Measurements from ENCODE around the gene CALML5. TPM values are rescaled to one million over a fixed set of nuclear protein-coding genes. Genes with fewer than 3 reads are reported as not detected.

The CALML5 gene
- total RNA-seq, 2 donors from 2014 or later = not detected

DNA sequence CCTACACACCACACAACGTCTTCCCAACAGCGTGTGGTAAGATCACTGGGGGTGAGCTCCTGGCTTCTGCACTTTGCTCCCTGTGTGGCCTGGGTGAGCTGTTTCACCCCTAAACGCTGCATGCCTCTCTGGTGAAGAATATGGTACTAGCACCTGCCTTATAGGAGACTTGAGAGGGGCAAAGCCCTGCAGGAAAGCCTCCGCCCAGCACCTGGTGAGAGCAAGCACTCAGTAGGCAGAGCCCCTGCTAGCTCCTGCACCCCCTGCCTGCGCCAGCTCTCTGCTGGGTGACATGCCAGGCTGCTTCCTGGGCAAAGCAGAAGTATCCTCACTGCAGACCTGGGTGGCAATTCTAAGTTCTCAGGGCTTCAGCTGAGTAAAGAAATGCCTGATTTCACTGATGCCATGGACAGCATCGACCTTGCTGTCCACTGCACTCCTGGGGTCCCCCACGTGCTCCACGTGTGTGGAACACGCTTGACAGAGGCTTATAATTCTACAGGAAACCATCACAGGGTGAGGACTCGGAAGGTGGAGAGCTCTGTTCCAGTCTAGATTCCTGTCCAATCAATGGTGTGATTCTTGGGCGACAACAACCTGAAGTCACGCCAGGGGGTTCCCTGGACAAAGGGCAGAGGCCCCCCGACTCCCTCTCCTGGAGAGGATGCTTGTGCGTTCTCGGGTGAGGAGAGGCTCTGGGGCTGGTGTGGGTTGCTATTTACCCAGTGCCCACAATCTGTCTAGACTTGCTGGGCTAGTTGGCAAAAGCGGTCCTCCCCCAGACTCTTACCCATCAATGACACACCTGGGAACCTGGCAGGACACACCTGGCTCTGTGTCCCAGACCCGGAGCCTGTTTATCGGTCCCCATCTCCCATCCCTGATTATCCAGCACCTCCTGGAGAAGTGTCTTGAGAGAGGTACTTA, 5.0 kb upstream of the CALML5 start:
- ATAC-seq (replicated peaks) = no peak
- no peak overlapping the region for H3K27ac Mint-ChIP-seq
- H3K4me1 Mint-ChIP-seq = no peaks in the 10 kb centered on the region
- H3K36me3 Mint-ChIP-seq (ENCODE audit: low read depth) = no peaks in the 10 kb centered on the region
- H3K4me3 Mint-ChIP-seq = no peak overlapping the region
- peaks cover 18% of the 10 kb centered on the region for H3K27me3 Mint-ChIP-seq
- no peaks in the 10 kb centered on the region for H3K9me3 Mint-ChIP-seq

DNA sequence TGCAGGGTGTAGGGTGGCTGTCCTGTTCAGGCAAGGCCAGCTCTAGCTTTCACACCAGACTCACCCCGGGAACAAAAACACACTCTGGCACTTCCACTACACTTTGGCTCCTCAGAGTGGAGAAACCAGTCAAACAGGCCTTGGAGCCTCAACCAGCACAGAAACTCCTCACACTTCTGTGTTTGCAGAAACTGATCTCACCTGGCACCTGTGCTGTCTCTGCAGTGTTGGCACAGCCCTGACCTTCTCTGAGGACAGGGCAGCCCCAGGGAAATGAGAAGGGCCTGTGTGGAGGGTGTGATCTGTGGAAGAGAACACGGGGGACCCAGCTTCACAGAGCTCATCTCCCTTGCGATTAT, 4.1 kb upstream of the CALML5 start:
- H3K27me3 Mint-ChIP-seq = peaks cover 18% of the 10 kb centered on the region
- H3K4me1 Mint-ChIP-seq = no peaks in the 10 kb centered on the region
- no peaks in the 10 kb centered on the region for H3K9me3 Mint-ChIP-seq
- H3K4me3 Mint-ChIP-seq = no peak overlapping the region
- H3K27ac Mint-ChIP-seq = no peak overlapping the region
- no peaks in the 10 kb centered on the region for H3K36me3 Mint-ChIP-seq (ENCODE audit: low read depth)
- no peak for ATAC-seq (replicated peaks)

DNA sequence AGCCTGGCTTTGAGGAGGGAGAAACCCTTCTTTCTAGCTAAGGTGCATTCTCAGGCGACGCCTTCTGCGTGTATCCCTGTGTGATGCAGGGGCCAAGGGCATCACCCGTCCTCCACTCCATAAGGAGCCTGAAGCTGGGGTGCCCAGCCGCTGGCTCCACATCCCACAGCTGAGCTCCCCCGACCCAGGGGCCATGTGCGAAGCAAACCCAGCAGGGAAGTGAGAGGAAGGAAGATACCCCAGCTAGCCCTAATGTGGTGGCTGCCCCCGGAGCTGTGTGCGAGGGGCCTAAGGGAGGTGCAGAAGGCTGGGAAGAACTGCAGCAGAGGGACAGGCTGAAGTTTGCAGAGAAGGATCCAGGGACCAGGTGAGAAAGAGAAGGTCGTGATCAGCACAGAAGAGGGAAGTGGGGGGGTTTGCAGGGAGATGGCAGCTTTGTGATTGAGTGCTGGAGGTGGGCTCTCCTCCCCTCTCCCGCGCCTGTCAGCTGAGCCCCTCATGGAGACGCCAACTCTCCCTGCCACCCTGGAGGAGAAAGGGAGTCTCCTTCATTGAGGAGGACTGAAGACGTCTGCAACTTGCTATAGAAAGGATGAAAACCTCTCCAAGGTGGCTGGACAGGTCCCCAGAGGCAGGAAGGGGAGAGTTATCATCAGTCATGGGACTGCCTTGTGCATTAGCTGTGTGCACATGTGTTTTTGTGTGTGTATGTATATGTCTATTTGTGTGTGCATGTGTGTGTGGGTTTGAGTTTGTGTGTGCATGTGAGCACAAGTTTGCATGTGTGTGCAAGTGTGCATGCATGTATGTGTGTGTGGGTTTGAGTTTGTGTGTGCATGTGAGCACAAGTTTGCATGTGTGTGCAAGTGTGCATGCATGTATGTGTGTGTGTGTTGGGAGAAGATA, 3.5 kb upstream of the CALML5 start:
- no peak for ATAC-seq (replicated peaks)
- peaks cover 18% of the 10 kb centered on the region for H3K27me3 Mint-ChIP-seq
- no peaks in the 10 kb centered on the region for H3K4me1 Mint-ChIP-seq
- H3K4me3 Mint-ChIP-seq = no peak overlapping the region
- H3K36me3 Mint-ChIP-seq (ENCODE audit: low read depth) = no peaks in the 10 kb centered on the region
- H3K9me3 Mint-ChIP-seq = no peaks in the 10 kb centered on the region
- no peak overlapping the region for H3K27ac Mint-ChIP-seq

DNA sequence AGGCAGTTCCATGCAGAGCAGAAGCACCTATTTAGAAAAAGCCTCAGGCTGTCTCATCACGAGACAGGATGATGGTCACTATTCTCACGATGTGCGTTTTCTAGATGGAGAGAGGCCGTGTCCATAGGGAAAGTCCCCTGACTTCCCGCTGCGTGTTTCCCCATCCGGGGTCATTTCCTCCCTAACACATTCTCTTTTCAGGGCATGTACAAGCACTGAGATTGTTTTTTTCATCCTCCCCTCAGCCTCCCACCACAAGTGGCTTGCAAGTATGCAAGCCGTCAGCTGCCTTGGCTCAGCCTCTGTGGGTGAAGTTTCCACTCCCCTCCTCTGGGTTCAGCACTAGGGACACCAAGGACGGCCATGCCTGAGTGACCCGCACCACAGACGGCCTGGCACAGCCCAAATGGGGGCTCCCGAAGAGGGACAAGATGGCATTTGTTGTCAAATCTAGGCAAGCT, 2.7 kb upstream of the CALML5 start:
- Mint-ChIP-seq H3K4me1 (no peaks in the 10 kb centered on the region), H3K9me3 (no peaks in the 10 kb centered on the region), H3K27me3 (peaks cover 18% of the 10 kb centered on the region), H3K27ac (no peak overlapping the region), H3K36me3 (ENCODE audit: low read depth) (no peaks in the 10 kb centered on the region), H3K4me3 (no peak overlapping the region)
- no peak for ATAC-seq (replicated peaks)

DNA sequence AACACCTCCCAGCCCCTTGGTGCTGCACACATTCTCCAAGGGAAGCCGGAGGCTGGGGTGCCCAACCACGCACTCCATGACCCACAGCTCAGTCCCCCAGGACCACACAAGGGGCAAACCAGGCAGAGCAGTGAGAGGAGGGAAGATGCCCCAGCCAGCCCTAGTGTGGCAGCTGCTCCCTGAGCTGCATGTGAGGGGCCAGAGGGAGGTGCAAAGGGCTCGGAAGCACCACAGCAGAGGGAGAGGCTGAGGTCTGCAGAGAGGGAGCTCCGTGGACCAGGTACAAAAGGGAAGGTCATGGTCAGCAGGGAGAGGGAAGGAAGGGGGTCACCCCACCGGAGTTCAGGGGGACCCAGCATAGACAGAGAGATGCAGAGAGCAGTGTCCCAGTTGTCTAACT, 1.5 kb upstream of the CALML5 start:
- Mint-ChIP-seq H3K36me3 (ENCODE audit: low read depth) (no peaks in the 10 kb centered on the region), H3K9me3 (no peaks in the 10 kb centered on the region), H3K27me3 (peaks cover 18% of the 10 kb centered on the region), H3K27ac (no peak overlapping the region), H3K4me1 (no peaks in the 10 kb centered on the region), H3K4me3 (no peak overlapping the region)
- no peak for ATAC-seq (replicated peaks)

DNA sequence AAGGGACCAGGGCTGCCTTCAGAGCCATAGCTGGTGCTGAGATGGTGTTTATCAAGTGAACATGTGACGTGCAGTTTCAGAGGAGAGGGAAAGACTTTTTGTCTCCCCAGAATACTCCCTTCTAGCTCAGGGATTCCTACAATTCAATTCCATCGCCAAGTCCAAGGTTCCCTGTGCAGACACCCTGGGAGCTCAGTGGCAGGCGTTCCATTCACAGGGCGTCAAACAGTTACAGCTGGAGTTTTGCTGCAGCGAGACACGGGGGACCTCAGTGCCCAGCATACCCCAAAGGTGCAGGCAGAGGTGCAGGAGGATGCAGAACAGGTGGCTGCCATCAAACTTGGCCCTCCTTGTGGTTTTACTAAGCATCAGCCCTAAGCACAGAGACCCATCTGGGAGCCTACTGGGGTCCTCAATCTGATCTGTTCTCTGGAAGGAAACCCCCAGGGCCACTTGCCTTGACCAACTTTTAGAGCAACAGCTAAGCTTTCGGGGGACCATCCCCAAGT, 846 bp upstream of the CALML5 start:
- no peak for ATAC-seq (replicated peaks)
- Mint-ChIP-seq H3K4me1 (no peaks in the 10 kb centered on the region), H3K4me3 (no peak overlapping the region), H3K27me3 (peaks cover 16% of the 10 kb centered on the region), H3K9me3 (no peaks in the 10 kb centered on the region), H3K36me3 (ENCODE audit: low read depth) (no peaks in the 10 kb centered on the region), H3K27ac (no peak overlapping the region)

DNA sequence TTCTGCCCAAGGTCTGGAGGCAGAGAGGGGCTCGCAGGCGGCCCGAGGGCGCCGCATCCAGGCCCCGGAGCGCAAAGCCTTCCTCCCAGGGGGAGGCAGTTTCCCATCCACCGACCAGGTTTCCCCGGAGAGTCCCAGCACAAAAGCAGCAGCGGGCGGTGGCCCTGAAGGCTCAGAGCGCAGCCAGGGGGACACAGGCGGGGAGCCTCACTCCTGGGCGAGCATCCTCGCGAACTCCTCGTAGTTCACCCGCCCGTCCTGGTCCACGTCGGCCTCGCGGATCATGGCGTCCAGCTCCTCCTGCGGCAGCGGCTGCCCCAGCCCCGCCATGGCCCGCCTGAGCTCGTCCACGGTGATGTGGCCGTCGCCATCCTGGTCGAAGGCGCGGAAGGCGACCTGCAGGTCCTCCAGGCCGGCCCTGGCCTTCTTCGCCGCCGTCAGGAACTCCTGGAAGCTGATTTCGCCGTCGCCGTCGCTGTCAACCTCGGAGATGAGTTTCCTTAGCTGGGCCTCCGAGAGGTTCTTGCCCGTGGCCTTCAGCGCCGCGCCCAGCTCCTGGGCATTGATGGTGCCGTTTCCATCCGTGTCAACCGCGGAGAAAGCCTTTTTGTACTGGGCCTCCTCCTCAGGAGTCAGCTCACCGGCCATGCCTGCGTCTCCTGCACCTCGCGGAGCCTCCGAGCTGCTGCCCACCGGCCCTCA, 428 bp downstream of the CALML5 start:
- no peak for ATAC-seq (replicated peaks)
- H3K27ac Mint-ChIP-seq = no peak overlapping the region
- no peak overlapping the region for H3K4me3 Mint-ChIP-seq
- H3K4me1 Mint-ChIP-seq = no peaks in the 10 kb centered on the region
- no peaks in the 10 kb centered on the region for H3K36me3 Mint-ChIP-seq (ENCODE audit: low read depth)
- no peaks in the 10 kb centered on the region for H3K9me3 Mint-ChIP-seq
- H3K27me3 Mint-ChIP-seq = peaks cover 10% of the 10 kb centered on the region

DNA sequence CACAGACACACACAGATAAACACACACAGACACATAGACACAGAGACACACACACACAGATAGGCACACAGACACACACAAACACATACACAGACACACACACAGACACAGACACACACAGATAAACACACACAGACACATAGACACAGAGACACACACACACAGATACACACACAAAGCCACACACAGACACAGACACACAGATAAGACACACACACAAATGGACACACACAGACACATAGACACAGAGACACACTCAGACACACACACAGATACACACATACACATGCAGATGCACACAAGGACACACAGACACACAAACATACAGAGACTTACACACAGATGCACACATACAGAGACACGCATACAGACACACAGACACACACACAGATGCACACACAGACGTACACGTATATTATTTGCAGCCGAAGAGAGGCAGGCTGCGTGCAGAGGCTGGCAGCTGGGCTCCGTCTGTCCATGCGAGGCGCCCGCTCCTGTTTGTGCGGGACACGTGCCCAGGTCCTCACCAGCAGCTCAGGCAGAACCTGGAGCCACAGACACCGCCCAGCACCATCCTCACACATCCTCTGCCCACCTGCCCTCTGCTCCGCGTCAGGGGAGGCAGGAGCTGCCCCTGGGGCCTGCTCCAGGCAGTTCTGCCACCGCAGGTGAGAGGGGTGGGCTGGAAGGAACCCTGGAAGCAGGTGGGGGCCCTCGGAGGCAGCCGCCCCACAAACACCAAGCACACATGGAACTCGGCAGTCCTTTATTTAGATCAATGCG, 1.2 kb downstream of the CALML5 start:
- no peak for ATAC-seq (replicated peaks)
- no peaks in the 10 kb centered on the region for H3K9me3 Mint-ChIP-seq
- H3K27me3 Mint-ChIP-seq = peaks cover 6% of the 10 kb centered on the region
- H3K27ac Mint-ChIP-seq = no peak overlapping the region
- no peaks in the 10 kb centered on the region for H3K36me3 Mint-ChIP-seq (ENCODE audit: low read depth)
- H3K4me3 Mint-ChIP-seq = no peak overlapping the region
- no peaks in the 10 kb centered on the region for H3K4me1 Mint-ChIP-seq

DNA sequence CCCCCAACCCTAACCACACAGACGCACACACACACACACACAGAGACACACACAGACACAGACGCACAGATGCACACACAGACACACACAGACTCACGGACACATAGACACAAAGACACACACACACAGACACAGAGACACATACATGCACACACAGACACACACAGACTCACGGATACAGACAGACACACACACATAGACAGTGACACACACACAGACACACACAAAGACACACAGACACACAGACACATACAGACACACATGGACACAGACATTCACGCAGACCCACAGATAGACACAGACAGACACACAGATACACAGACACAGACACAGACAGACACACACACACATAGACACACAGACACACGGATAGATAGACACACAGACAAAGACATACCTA, 2.1 kb downstream of the CALML5 start:
- ATAC-seq (replicated peaks) = no peak
- no peaks in the 10 kb centered on the region for H3K4me1 Mint-ChIP-seq
- H3K36me3 Mint-ChIP-seq (ENCODE audit: low read depth) = no peaks in the 10 kb centered on the region
- H3K4me3 Mint-ChIP-seq = no peak overlapping the region
- H3K27me3 Mint-ChIP-seq = peaks cover 3% of the 10 kb centered on the region
- H3K27ac Mint-ChIP-seq = no peak overlapping the region
- H3K9me3 Mint-ChIP-seq = no peaks in the 10 kb centered on the region

DNA sequence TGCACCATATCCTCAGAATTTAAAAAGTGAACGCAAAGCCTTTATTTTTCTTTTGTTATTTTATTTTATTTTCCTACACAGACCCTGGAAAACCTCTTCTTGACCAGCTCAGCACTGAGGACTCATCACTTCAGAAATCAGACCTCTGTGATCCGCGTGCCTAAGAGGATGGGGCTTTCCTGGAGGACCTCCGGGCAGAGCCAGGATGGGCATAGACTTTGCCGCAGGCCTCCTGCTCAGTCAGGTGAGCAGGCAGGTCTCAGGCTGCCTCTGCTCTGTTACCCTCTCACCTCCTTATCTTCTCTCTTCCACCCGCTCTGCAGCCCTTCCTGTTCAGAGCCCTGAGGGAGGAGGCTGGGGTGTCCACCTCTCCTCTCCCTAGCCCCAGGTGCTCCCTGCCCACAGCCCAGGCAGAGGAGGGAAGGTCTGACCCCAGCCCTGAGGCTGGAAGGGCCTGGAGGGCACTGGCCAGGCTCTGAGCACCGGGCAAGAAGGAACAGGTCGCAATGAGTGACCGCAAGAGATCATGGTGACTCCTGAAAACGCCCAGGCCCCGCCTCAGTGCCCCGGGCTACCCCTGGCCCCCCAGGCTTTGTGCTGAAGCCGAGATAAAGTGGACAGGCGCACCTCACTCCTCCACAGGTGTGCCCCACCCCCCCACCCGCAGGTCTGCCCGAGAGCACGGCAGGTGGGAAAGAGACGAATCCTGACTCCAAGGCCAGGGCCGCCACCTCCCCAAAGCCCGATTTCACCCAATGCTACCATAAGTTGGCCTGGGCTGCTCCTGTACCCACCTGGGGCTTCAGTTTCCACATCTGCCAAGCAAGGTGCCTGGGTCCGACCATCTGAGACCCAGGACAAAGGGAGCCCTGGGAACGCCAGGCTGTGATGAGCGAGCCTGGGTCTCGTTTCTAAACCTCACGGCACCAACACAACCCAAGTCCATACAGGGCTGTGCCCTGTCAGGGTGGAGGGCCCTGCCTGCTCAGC, 2.8 kb downstream of the CALML5 start:
- Mint-ChIP-seq H3K36me3 (ENCODE audit: low read depth) (no peaks in the 10 kb centered on the region), H3K27me3 (peaks cover 3% of the 10 kb centered on the region), H3K9me3 (no peaks in the 10 kb centered on the region), H3K4me1 (no peaks in the 10 kb centered on the region), H3K4me3 (no peak overlapping the region), H3K27ac (no peak overlapping the region)
- no peak for ATAC-seq (replicated peaks)

DNA sequence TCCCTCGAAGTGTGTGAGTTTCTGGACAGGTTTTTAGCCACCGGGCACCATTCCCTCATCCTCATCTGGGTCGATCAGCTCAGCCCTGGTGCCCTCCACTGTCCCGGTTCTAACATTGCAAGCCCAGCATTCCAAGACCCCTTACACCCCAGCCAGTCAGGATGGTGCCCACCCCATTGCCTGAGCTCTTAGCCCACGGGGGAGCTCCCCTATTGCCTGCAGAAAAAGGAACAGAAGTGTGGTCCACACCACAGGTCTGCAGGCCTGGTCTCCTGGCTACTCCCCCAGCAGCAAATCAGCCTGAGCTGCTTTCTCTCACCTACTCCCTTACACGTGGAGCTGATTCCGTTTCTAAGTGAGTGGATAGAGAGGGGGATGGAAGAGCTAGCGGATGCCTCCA, 4.8 kb downstream of the CALML5 start:
- Mint-ChIP-seq H3K9me3 (no peaks in the 10 kb centered on the region), H3K27ac (no peak overlapping the region)

DNA sequence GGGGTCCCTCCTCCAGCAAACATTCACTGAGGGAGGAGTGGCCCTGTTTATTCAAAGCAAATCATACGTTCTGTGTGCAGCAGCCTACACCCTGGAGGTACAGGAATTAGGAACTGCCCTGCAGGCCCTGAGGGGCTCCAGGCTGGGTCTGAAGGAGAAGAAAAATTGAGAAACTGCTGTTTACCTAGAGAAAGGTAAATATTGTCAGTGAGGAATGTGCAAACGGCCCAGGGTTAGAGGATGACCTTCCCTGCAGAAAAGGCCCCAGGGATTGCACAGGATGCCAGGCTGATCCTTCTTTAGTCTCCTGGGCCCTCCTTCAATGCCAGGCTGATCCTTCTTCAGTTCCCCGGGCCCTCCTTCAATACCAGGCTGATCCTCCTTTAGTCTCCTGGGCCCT, 5.7 kb downstream of the CALML5 start:
- Mint-ChIP-seq H3K27me3 (no peaks in the 10 kb centered on the region), H3K4me1 (no peaks in the 10 kb centered on the region), H3K36me3 (ENCODE audit: low read depth) (no peaks in the 10 kb centered on the region), H3K27ac (no peak overlapping the region), H3K4me3 (no peak overlapping the region), H3K9me3 (no peaks in the 10 kb centered on the region)
- ATAC-seq (replicated peaks) = no peak

More for the DNA sequence above, 4.8 kb downstream of the CALML5 start:
- ATAC-seq (replicated peaks) = no peak
- Mint-ChIP-seq H3K4me3 (no peak overlapping the region), H3K36me3 (ENCODE audit: low read depth) (no peaks in the 10 kb centered on the region), H3K4me1 (no peaks in the 10 kb centered on the region), H3K27me3 (no peaks in the 10 kb centered on the region)

All from activated T-helper 17 cell treated with anti-CD3 and anti-CD28 coated beads, Interleukin-2, amount 50 U/mL, for 72 hours (primary cell).